Measurements from ENCODE around the gene VN1R5. TPM values are rescaled to one million over a fixed set of nuclear protein-coding genes. Genes with fewer than 3 reads are reported as not detected.
A peak's percentile ranks its signal among the peaks of the same experiment; 100 is the strongest.

The VN1R5 gene
- total RNA-seq, 1 experiment from 2014 or later, result not detected

DNA sequence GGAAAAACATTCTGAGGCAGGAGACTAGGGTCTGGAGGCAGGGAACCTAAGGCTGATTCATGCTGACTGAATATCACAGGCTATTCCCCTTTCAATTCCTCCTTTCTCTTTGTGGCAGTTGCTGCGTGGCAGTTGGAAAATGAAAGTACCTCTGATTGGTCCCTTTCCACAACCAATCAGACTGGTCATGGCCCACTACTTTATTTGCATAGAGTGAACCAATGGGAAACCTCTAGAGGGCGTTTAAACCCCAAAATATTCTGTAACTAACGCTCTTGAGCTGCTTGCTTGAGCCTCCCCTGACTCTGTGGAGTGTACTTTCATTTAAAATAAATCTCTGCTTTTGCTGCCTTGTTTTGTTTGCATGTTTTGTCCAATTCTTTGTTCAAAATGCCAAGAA lies 27.7 kb upstream of the VN1R5 start:
- Histone ChIP-seq H2AFZ (ENCODE audit: low read depth, low read length, poor library complexity, severe bottlenecking) (no peak overlapping the region), H3K4me2 (ENCODE audit: low read length) (no peak overlapping the region), H3K4me3 (replicated peaks in 1 of 2; ENCODE audit: low read depth in 1 of 2, low read length in 2 of 2) (no peak overlapping the region), H3K79me2 (ENCODE audit: insufficient read depth, low read length) (no peaks in the 10 kb centered on the region), H3K9me3 (ENCODE audit: control insufficient read depth in 1 of 2, insufficient read depth in 1 of 2, low read depth in 1 of 2, low read length in 2 of 2) (peaks cover 0 to 3% of the 10 kb centered on the region in 2 experiments; a peak in 2 of 4 replicates), H3K36me3 (ENCODE audit: control insufficient read depth in 1 of 2, insufficient read depth in 2 of 2, low read length in 2 of 2) (no peaks in the 10 kb centered on the region), H3K27ac (ENCODE audit: low read depth, low read length) (no peak overlapping the region), H4K20me1 (ENCODE audit: insufficient read depth) (no peaks in the 10 kb centered on the region), H3K9me2 (ENCODE audit: insufficient read depth) (no peaks in the 10 kb centered on the region), H3K27me3 (ENCODE audit: insufficient read depth, low read length) (no peaks in the 10 kb centered on the region), H3K4me1 (ENCODE audit: control insufficient read depth in 1 of 2, insufficient read depth in 2 of 2, low read length in 2 of 2) (no peaks in the 10 kb centered on the region), H3K9ac (ENCODE audit: low read length) (no peak overlapping the region)
- ATAC-seq, result peak; percentile 42; the same call in 1 of the 2 replicates
- CTCF ChIA-PET, result no interaction called here
- DNase-seq (ENCODE audit: low read depth, low spot score), result no peak
- no peak for TF ChIP-seq CTCF (IDR thresholded peaks at IDR 0.05 in 2 of 3, conservative IDR thresholded peaks at IDR 0.05 in 1 of 3; ENCODE audit: borderline replicate concordance in 1 of 3, insufficient read depth in 1 of 3, low read depth in 2 of 3, low read length in 2 of 3)
- TF ChIP-seq EZH2 (IDR thresholded peaks at IDR 0.05), result no peak
- TF ChIP-seq SP1 (IDR thresholded peaks at IDR 0.05; ENCODE audit: low read depth), result no peak
- no peak for TF ChIP-seq SRF (IDR thresholded peaks at IDR 0.05; ENCODE audit: low read depth)
- TF ChIP-seq, protein P1, sequence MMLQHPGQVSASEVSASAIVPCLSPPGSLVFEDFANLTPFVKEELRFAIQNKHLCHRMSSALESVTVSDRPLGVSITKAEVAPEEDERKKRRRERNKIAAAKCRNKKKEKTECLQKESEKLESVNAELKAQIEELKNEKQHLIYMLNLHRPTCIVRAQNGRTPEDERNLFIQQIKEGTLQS (IDR thresholded peaks at IDR 0.05), result no peak
- TF ChIP-seq ZNF274 (IDR thresholded peaks at IDR 0.05; ENCODE audit: low read depth, low read length), result no peak
- TF ChIP-seq REST (IDR thresholded peaks at IDR 0.05; ENCODE audit: low read depth), result no peak
- no peak for TF ChIP-seq CBX3 (IDR thresholded peaks at IDR 0.05; ENCODE audit: low read depth)
- TF ChIP-seq RAD21 (IDR thresholded peaks at IDR 0.05; ENCODE audit: low read depth), result no peak
- RAD21 ChIA-PET (ENCODE audit: low non-redundant PET in 1 of 2, low total read pairs in 2 of 2, uncharacterized antibody in 2 of 2, unreplicated experiment in 2 of 2), result no interaction called here
- intact Hi-C loops (cut with micrococcal nuclease), result no loop called here
- POLR2A ChIA-PET, result no interaction called here
- no TSS peak for BruUV-seq (replicated peaks)
